ENCODE data around the gene RADIL.

RADIL gene

GRCh38 chr7:4882169-4883032, 1.1 kb downstream of the RADIL start:
- DNase-seq: no peak

GRCh38 chr7:4880218-4880617, 3.3 kb downstream of the RADIL start:
- DNase-seq: no peak

GRCh38 chr7:4879396-4880081, 4.0 kb downstream of the RADIL start:
- no peak for DNase-seq

- no peak for DNase-seq
These were observed 4.9 kb downstream of the RADIL start for GRCh38 chr7:4878336-4879335.

- no peak for DNase-seq
These were observed 6.9 kb downstream of the RADIL start for GRCh38 chr7:4876586-4876985.

GRCh38 chr7:4875391-4875790, 8.1 kb downstream of the RADIL start:
- no peak for DNase-seq

GRCh38 chr7:4873071-4873944, 10.2 kb downstream of the RADIL start:
- no peak for DNase-seq

GRCh38 chr7:4871930-4872675, 11.4 kb downstream of the RADIL start:
- DNase-seq: no peak

- DNase-seq: no peak
These were observed 12.3 kb downstream of the RADIL start for GRCh38 chr7:4871056-4871680.

- DNase-seq: no peak
These were observed 15.0 kb downstream of the RADIL start for GRCh38 chr7:4868493-4868892.

- DNase-seq: no peak
These were observed 16.7 kb downstream of the RADIL start for GRCh38 chr7:4866528-4867496.

GRCh38 chr7:4862156-4862555, 21.4 kb downstream of the RADIL start:
- no peak for DNase-seq

- DNase-seq: no peak
These were observed 21.8 kb downstream of the RADIL start, which contains the start of gene PAPOLB for GRCh38 chr7:4861673-4862072. Gene PAPOLB, minus strand, starts transcription at chr7:4862030. Its CDS starts 220 bp downstream, at chr7:4861810.

GRCh38 chr7:4861227-4861626, 22.3 kb downstream of the RADIL start:
- no peak for DNase-seq

GRCh38 chr7:4857189-4857588, 26.3 kb downstream of the RADIL start:
- no peak for DNase-seq

- no peak for DNase-seq
These were observed 27.0 kb downstream of the RADIL start for GRCh38 chr7:4856336-4857057.

GRCh38 chr7:4854916-4855315, 28.6 kb downstream of the RADIL start:
- DNase-seq: no peak
